GM10266 (cell line): ENCODE data around the gene URB1.

ENCODE experiments used
- DNase-seq: peaks from one replicate; pipeline ENCODE4 v3.0.0; 2012; ENCODE audit errors: extremely low spot score
- TF ChIP-seq, protein P1 (sequence below): IDR thresholded peaks from 2 replicates; pipeline ENCODE4 v1.5.1; 2012; ENCODE audit warnings: mild to moderate bottlenecking, low read depth; ENCODE audit not compliant: control insufficient read depth, insufficient read depth; ENCODE audit errors: missing control alignments

The URB1 gene

DNA sequence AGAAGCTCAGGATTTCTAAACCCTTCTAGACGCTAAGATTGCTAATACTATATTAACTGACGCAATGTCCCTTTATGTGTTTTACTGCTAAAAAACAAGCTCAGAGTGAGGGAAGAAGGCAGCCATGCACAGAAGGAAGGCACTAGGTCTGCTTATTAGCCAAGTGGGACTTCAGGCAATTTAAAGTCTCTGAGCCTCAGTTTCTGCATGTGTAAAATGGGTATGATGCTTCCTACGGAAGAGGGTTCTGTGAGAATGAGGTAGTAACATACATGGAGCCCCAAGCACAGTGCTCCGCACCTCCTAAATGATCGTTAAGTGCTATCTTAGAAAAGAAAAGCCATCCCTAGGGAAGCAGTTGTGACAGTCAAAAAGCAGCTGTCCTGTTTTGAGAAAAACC is 130.9 kb downstream of the URB1 start:
- TF ChIP-seq, protein P1, sequence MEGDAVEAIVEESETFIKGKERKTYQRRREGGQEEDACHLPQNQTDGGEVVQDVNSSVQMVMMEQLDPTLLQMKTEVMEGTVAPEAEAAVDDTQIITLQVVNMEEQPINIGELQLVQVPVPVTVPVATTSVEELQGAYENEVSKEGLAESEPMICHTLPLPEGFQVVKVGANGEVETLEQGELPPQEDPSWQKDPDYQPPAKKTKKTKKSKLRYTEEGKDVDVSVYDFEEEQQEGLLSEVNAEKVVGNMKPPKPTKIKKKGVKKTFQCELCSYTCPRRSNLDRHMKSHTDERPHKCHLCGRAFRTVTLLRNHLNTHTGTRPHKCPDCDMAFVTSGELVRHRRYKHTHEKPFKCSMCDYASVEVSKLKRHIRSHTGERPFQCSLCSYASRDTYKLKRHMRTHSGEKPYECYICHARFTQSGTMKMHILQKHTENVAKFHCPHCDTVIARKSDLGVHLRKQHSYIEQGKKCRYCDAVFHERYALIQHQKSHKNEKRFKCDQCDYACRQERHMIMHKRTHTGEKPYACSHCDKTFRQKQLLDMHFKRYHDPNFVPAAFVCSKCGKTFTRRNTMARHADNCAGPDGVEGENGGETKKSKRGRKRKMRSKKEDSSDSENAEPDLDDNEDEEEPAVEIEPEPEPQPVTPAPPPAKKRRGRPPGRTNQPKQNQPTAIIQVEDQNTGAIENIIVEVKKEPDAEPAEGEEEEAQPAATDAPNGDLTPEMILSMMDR = no peak

More for the DNA sequence above, 130.9 kb downstream of the URB1 start:
- DNase-seq = no peak
